Panc1 (cell line): ENCODE data around the gene RACK1.

Experiments
- TF ChIP-seq, protein P1 (sequence below): fragments of 450-650 bp; IDR thresholded peaks from 2 replicates; pipeline ENCODE4 v1.5.1; 2017; ENCODE audit warnings: mild to moderate bottlenecking
- TF ChIP-seq, protein P2 (sequence below), 2 experiments: IDR thresholded peaks; 2 replicates each; pipeline ENCODE4 v1.6.1; 2011 to 2012; ENCODE audit warnings: low read depth in 2 of 2, control low read depth in 1 of 2, low read length in 1 of 2, mild to moderate bottlenecking in 1 of 2, moderate library complexity in 1 of 2; ENCODE audit not compliant: insufficient read depth in 1 of 2

DNA sequence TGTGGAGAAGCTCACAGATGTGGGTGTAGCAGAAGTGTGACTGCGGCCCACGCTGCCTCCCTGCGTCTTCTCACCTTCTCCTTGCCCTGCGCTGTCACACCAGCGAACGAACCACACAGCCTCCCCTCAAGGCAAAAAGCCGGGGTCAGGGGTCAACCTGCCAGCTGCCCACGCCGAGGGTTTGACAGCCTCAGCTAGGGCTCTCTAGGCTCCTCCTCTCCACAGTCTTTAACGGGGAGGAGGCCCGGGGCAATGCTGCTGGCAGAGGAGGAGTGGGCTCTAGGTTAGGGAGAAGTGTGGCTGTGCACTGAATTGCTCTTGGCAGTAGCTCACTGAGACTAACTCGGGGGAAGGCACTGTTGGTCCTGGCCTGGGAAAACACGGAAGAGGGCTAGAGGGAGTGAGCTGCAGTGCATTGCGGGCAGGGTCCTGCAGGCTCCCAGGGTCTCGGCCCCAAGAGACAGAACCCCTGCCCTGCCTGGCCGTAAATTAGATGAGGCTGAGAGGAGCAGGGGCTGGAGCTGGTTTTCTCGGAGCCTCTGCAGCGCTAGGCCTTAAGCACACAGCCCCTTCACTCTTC, 21.5 kb upstream of the RACK1 start:
- TF ChIP-seq, protein P1, sequence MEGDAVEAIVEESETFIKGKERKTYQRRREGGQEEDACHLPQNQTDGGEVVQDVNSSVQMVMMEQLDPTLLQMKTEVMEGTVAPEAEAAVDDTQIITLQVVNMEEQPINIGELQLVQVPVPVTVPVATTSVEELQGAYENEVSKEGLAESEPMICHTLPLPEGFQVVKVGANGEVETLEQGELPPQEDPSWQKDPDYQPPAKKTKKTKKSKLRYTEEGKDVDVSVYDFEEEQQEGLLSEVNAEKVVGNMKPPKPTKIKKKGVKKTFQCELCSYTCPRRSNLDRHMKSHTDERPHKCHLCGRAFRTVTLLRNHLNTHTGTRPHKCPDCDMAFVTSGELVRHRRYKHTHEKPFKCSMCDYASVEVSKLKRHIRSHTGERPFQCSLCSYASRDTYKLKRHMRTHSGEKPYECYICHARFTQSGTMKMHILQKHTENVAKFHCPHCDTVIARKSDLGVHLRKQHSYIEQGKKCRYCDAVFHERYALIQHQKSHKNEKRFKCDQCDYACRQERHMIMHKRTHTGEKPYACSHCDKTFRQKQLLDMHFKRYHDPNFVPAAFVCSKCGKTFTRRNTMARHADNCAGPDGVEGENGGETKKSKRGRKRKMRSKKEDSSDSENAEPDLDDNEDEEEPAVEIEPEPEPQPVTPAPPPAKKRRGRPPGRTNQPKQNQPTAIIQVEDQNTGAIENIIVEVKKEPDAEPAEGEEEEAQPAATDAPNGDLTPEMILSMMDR: no peak
- TF ChIP-seq, protein P2, sequence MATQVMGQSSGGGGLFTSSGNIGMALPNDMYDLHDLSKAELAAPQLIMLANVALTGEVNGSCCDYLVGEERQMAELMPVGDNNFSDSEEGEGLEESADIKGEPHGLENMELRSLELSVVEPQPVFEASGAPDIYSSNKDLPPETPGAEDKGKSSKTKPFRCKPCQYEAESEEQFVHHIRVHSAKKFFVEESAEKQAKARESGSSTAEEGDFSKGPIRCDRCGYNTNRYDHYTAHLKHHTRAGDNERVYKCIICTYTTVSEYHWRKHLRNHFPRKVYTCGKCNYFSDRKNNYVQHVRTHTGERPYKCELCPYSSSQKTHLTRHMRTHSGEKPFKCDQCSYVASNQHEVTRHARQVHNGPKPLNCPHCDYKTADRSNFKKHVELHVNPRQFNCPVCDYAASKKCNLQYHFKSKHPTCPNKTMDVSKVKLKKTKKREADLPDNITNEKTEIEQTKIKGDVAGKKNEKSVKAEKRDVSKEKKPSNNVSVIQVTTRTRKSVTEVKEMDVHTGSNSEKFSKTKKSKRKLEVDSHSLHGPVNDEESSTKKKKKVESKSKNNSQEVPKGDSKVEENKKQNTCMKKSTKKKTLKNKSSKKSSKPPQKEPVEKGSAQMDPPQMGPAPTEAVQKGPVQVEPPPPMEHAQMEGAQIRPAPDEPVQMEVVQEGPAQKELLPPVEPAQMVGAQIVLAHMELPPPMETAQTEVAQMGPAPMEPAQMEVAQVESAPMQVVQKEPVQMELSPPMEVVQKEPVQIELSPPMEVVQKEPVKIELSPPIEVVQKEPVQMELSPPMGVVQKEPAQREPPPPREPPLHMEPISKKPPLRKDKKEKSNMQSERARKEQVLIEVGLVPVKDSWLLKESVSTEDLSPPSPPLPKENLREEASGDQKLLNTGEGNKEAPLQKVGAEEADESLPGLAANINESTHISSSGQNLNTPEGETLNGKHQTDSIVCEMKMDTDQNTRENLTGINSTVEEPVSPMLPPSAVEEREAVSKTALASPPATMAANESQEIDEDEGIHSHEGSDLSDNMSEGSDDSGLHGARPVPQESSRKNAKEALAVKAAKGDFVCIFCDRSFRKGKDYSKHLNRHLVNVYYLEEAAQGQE (IDR thresholded peaks at IDR 0.05; ENCODE audit: insufficient read depth in 1 of 2, low read depth in 2 of 2, low read length in 1 of 2): no peak
